GM23338 (cell line): ENCODE data around the gene ATAD5. TPM values are rescaled to one million over a fixed set of nuclear protein-coding genes. Genes with fewer than 3 reads are reported as not detected.

Experiments
- ATAC-seq: fragments of 200-7000 bp; cut with Tn5 transposase; 3 replicates; pipeline ENCODE4 v1.9.1; 2020
- DNase-seq: peaks from one replicate; pipeline ENCODE4 v3.0.0-alpha.2; 2015; ENCODE audit warnings: low spot score
- H2AFZ ChIP-seq: fragments of 200-600 bp; sonication (generic); 2 replicates; pipeline ENCODE4 v1.8.0; 2016; ENCODE audit warnings: antibody characterized with exemption, mild to moderate bottlenecking, moderate library complexity
- H3F3A ChIP-seq: fragments of 200-600 bp; sonication (generic); replicated peaks from 2 replicates; pipeline ENCODE4 v1.8.0; 2017; ENCODE audit warnings: antibody characterized with exemption, mixed run types, low read depth
- H3K27ac ChIP-seq: fragments of 200-600 bp; sonication (generic); 2 replicates; pipeline ENCODE4 v1.6.1; 2016; ENCODE audit warnings: low read depth
- H3K27me3 ChIP-seq: fragments of 200-600 bp; sonication (generic); 2 replicates; pipeline ENCODE4 v1.8.0; 2016; ENCODE audit warnings: mild to moderate bottlenecking, mixed run types, moderate library complexity; ENCODE audit not compliant: insufficient read depth
- H3K36me3 ChIP-seq: fragments of 200-600 bp; sonication (generic); 2 replicates; pipeline ENCODE4 v1.8.0; 2016; ENCODE audit warnings: mild to moderate bottlenecking; ENCODE audit not compliant: insufficient read depth
- H3K4me1 ChIP-seq: fragments of 200-600 bp; sonication (generic); 2 replicates; pipeline ENCODE4 v1.8.0; 2016; ENCODE audit warnings: mild to moderate bottlenecking, moderate library complexity; ENCODE audit not compliant: insufficient read depth
- H3K4me2 ChIP-seq: fragments of 200-600 bp; sonication (generic); 2 replicates; pipeline ENCODE4 v1.7.1; 2017; ENCODE audit warnings: mixed run types
- H3K4me3 ChIP-seq: fragments of 200-600 bp; sonication (generic); 2 replicates; pipeline ENCODE4 v1.6.1; 2016; ENCODE audit warnings: mixed run types
- H3K79me2 ChIP-seq: fragments of 200-600 bp; sonication (generic); replicated peaks from 2 replicates; pipeline ENCODE4 v1.8.0; 2017; ENCODE audit warnings: mild to moderate bottlenecking; ENCODE audit not compliant: insufficient read depth
- H3K9me2 ChIP-seq: fragments of 200-600 bp; sonication (generic); 2 replicates; pipeline ENCODE4 v1.8.0; 2017; ENCODE audit not compliant: insufficient read depth
- H4K20me1 ChIP-seq: fragments of 200-600 bp; sonication (generic); replicated peaks from 2 replicates; pipeline ENCODE4 v1.8.0; 2017; ENCODE audit warnings: mild to moderate bottlenecking; ENCODE audit not compliant: insufficient read depth
- H3K27ac Mint-ChIP-seq: 2 replicates; pipeline ENCODE4 v1.8.0; 2020; ENCODE audit warnings: inconsistent platforms, mild to moderate bottlenecking, moderate library complexity, mixed read lengths
- H3K27me3 Mint-ChIP-seq: 3 replicates; pipeline ENCODE4 v1.8.0; 2022; ENCODE audit warnings: low read depth, mild to moderate bottlenecking, moderate library complexity, mixed read lengths, inconsistent platforms; ENCODE audit not compliant: insufficient read depth, poor library complexity
- H3K36me3 Mint-ChIP-seq: 3 replicates; pipeline ENCODE4 v1.8.0; 2021; ENCODE audit warnings: low read depth, mild to moderate bottlenecking, inconsistent platforms, moderate library complexity, mixed read lengths
- H3K4me1 Mint-ChIP-seq: 3 replicates; pipeline ENCODE4 v1.8.0; 2020; ENCODE audit warnings: mild to moderate bottlenecking, inconsistent platforms, mixed read lengths
- H3K4me3 Mint-ChIP-seq: 3 replicates; pipeline ENCODE4 v1.8.0; 2021; ENCODE audit warnings: moderate library complexity, mild to moderate bottlenecking, inconsistent platforms, mixed read lengths
- H3K9me3 Mint-ChIP-seq: 3 replicates; pipeline ENCODE4 v1.8.0; 2020; ENCODE audit warnings: moderate library complexity, mild to moderate bottlenecking, inconsistent platforms, mixed read lengths
- CTCF ChIP-seq, 2 experiments: fragments of 200-600 bp in 1 of 2; sonication (generic) in 1 of 2; conservative IDR thresholded peaks; 2 replicates each; pipeline versions ENCODE4 v1.5.1 to v1.6.1; 2016 to 2017; ENCODE audit warnings: antibody characterized with exemption in 2 of 2, low read depth in 2 of 2, mild to moderate bottlenecking in 2 of 2, moderate library complexity in 1 of 2
- EZH2 ChIP-seq: fragments of 200-600 bp; sonication (generic); IDR thresholded peaks from one replicate; pipeline ENCODE4 v1.8.0; 2017; ENCODE audit warnings: antibody characterized with exemption, mild to moderate bottlenecking, low read depth; ENCODE audit not compliant: unreplicated experiment
- EZH2phosphoT487 ChIP-seq: fragments of 200-600 bp; sonication (generic); IDR thresholded peaks from one replicate; pipeline ENCODE4 v1.8.1; 2018; ENCODE audit warnings: antibody characterized with exemption; ENCODE audit not compliant: unreplicated experiment
- NANOG ChIP-seq: IDR thresholded peaks from 2 replicates; pipeline ENCODE4 v1.6.1; 2016; ENCODE audit warnings: antibody characterized with exemption, borderline replicate concordance
- POLR2AphosphoS5 ChIP-seq: IDR thresholded peaks from 2 replicates; pipeline ENCODE4 v1.6.1; 2016; ENCODE audit warnings: antibody characterized with exemption, low read depth
- REST ChIP-seq: IDR thresholded peaks from one replicate; pipeline ENCODE4 v1.6.1; 2018; ENCODE audit warnings: antibody characterized with exemption; ENCODE audit not compliant: unreplicated experiment
- ZNF114 ChIP-seq: fragments of 250-450 bp; sonication (Bioruptor Pico); IDR thresholded peaks from 2 replicates; pipeline ENCODE4 v1.5.0; 2020; ENCODE audit warnings: mild to moderate bottlenecking, moderate library complexity
- polyA plus RNA-seq: library from polyadenylated mRNA; unstranded; fragments of >200 nt; fragmentation: Nextera tagmentation; extraction: Ambion mirVana; gene quantifications from 2 replicates; pipeline ENCODE4 v1.2.1, GENCODE V29; 2016
- total RNA-seq: library from RNA; depleted of rRNA; stranded (reverse); fragments of >200 nt; shearing (Covaris generic); gene quantifications from 2 replicates; pipeline ENCODE4 v1.2.3, GENCODE V29; 2014

ATAD5 gene
- total and polyA plus RNA-seq, 2 experiments from 2014 or later, result 24.2 to 30.9 TPM

GRCh38 chr17:30831257-30831656 is 509 bp upstream of the ATAD5 start:
- H3K4me3 Mint-ChIP-seq, result peak overlapping the region; percentile 95
- peaks cover 16% of the 10 kb centered on the region; the same call in 1 of the 2 replicates for H3K4me1 ChIP-seq
- H4K20me1 ChIP-seq, result 0 out of 2 replicates have a peak, but pooled peaks cover 6% of the 10 kb centered on the region
- H3K27ac ChIP-seq, result peak overlapping the region; percentile 85
- DNase-seq, result peak; percentile 63
- peaks cover 17% of the 10 kb centered on the region for H3K27me3 Mint-ChIP-seq
- H3K27me3 ChIP-seq, result no peaks in the 10 kb centered on the region
- peak overlapping the region; percentile 34 for H2AFZ ChIP-seq
- ATAC-seq, result peak; percentile 66
- H3K36me3 ChIP-seq, result peaks cover 3% of the 10 kb centered on the region; the same call in 1 of the 2 replicates
- H3K4me2 ChIP-seq, result peak overlapping the region; percentile 98
- H3K9me2 ChIP-seq, result no peaks in the 10 kb centered on the region
- peak overlapping the region; percentile 97 for H3K4me3 ChIP-seq
- no peaks in the 10 kb centered on the region; the same call in 1 of the 2 replicates for H3F3A ChIP-seq
- peak overlapping the region; percentile 98 for H3K27ac Mint-ChIP-seq
- H3K4me1 Mint-ChIP-seq, result peaks cover 14% of the 10 kb centered on the region
- no peaks in the 10 kb centered on the region for H3K9me3 Mint-ChIP-seq
- peaks cover 39% of the 10 kb centered on the region for H3K79me2 ChIP-seq
- no peak for TF ChIP-seq POLR2AphosphoS5
- TF ChIP-seq REST, result no peak
- no peak for TF ChIP-seq EZH2
- TF ChIP-seq NANOG, result no peak
- no peak for TF ChIP-seq EZH2phosphoT487
- peaks cover 20% of the 10 kb centered on the region; the same call in 2 of the 3 replicates for H3K36me3 Mint-ChIP-seq

GRCh38 chr17:30832438-30833124 is 815 bp downstream of the ATAD5 start:
- Mint-ChIP-seq H3K27ac (peak overlapping the region; percentile 98), H3K27me3 (peaks cover 15% of the 10 kb centered on the region), H3K4me3 (peak overlapping the region; percentile 95), H3K36me3 (peaks cover 32% of the 10 kb centered on the region; the same call in 2 of the 3 replicates), H3K4me1 (peaks cover 14% of the 10 kb centered on the region), H3K9me3 (no peaks in the 10 kb centered on the region)
- Histone ChIP-seq H3K36me3 (peaks cover 6% of the 10 kb centered on the region), H3K4me2 (peak overlapping the region; percentile 98), H3K4me1 (peaks cover 16% of the 10 kb centered on the region; the same call in 1 of the 2 replicates), H2AFZ (peak overlapping the region; percentile 96; the same call in 1 of the 2 replicates), H3K27ac (peak overlapping the region; percentile 85), H4K20me1 (0 out of 2 replicates have a peak, but pooled peaks cover 6% of the 10 kb centered on the region), H3F3A (no peaks in the 10 kb centered on the region; the same call in 1 of the 2 replicates), H3K79me2 (peaks cover 39% of the 10 kb centered on the region), H3K9me2 (no peaks in the 10 kb centered on the region), H3K4me3 (peak overlapping the region; percentile 97), H3K27me3 (no peaks in the 10 kb centered on the region)
- TF ChIP-seq ZNF114 (CRISPR knock-in tag) (no peak), CTCF (conservative IDR thresholded peaks at IDR 0.05; ENCODE audit: low read depth in 2 of 2) (no peak), REST (no peak), POLR2AphosphoS5 (no peak)
- ATAC-seq, result no peak
- DNase-seq, result peak; percentile 13
